HEK293 (cell line): ENCODE results near the gene ENDOG.

ENCODE experiments used
- CTCF ChIA-PET: fragments of 350-600 bp; formaldehyde crosslinking; extraction: SDS; loops from one replicate; lab custom pipeline; 2021; ENCODE audit warnings: antibody characterized with exemption; lab: Yijun Ruan, JAX
- POLR2A ChIA-PET: fragments of 300-600 bp; formaldehyde crosslinking; extraction: SDS; loops from one replicate; lab custom pipeline; 2020; ENCODE audit warnings: antibody characterized with exemption, inconsistent platforms; lab: Yijun Ruan, JAX
- H3K27ac ChIP-seq: fragments of 200-500 bp; sonication (Bioruptor generic); 2 replicates; pipeline ENCODE4 v1.5.1; 2014; ENCODE audit warnings: low read depth, low read length, control low read depth, inconsistent platforms; ENCODE audit errors: extremely low read depth
- H3K36me3 ChIP-seq, 2 experiments: fragments of 200-500 bp in 1 of 2; sonication (Bioruptor generic) in 1 of 2; 1 replicate in 1 of 2; 2 replicates in 1 of 2; pipeline ENCODE4 v1.5.1; 2014 to 2017; ENCODE audit warnings: inconsistent platforms in 2 of 2, low read length in 2 of 2; ENCODE audit not compliant: control insufficient read depth in 2 of 2, insufficient read depth in 1 of 2
- H3K4me1 ChIP-seq: fragments of 200-500 bp; sonication (Bioruptor generic); 2 replicates; pipeline ENCODE4 v1.5.1; 2014; ENCODE audit warnings: mild to moderate bottlenecking, low read length, inconsistent platforms; ENCODE audit not compliant: control insufficient read depth, insufficient read depth
- H3K4me3 ChIP-seq: 2 replicates; pipeline ENCODE4 v1.5.1; 2011; ENCODE audit warnings: low read depth, mild to moderate bottlenecking, control low read depth, low read length, moderate library complexity
- H3K9me3 ChIP-seq: fragments of 200-500 bp; sonication (Bioruptor generic); 2 replicates; pipeline ENCODE4 v1.5.1; 2014; ENCODE audit warnings: low read depth, low read length, inconsistent platforms; ENCODE audit not compliant: control insufficient read depth, insufficient read depth
- HOXA7 ChIP-seq: sonication (generic); formaldehyde crosslinking; IDR thresholded peaks from 2 replicates; pipeline ENCODE4 v1.8.1; 2022; ENCODE audit warnings: missing genetic modification reagents, borderline replicate concordance
- PRDM4 ChIP-seq: fragments of 450-650 bp; formaldehyde crosslinking; IDR thresholded peaks from 2 replicates; pipeline ENCODE4 v1.5.1; 2017; ENCODE audit warnings: missing biosample characterization, missing genetic modification characterization
- PRDM6 ChIP-seq: fragments of 450-650 bp; formaldehyde crosslinking; IDR thresholded peaks from 2 replicates; pipeline ENCODE4 v1.5.1; 2017; ENCODE audit warnings: missing biosample characterization, missing genetic modification characterization
- WT1 ChIP-seq: fragments of 450-650 bp; formaldehyde crosslinking; IDR thresholded peaks from 2 replicates; pipeline ENCODE4 v1.5.1; 2016; ENCODE audit warnings: missing biosample characterization, missing genetic modification characterization
- ZBTB17 ChIP-seq: fragments of 450-650 bp; formaldehyde crosslinking; IDR thresholded peaks from 2 replicates; pipeline ENCODE4 v1.5.1; 2016; ENCODE audit warnings: missing biosample characterization, missing genetic modification characterization
- ZBTB20 ChIP-seq: fragments of 450-650 bp; formaldehyde crosslinking; IDR thresholded peaks from 2 replicates; pipeline ENCODE4 v1.5.1; 2016; ENCODE audit warnings: missing biosample characterization, missing genetic modification characterization
- ZBTB26 ChIP-seq: fragments of 450-650 bp; formaldehyde crosslinking; optimal IDR thresholded peaks from 2 replicates; pipeline ENCODE3; 2016; ENCODE audit warnings: missing biosample characterization, mild to moderate bottlenecking, missing genetic modification characterization
- ZBTB8A ChIP-seq: fragments of 450-650 bp; formaldehyde crosslinking; IDR thresholded peaks from 2 replicates; pipeline ENCODE4 v1.5.1; 2016; ENCODE audit warnings: missing biosample characterization, missing genetic modification characterization
- ZFP3 ChIP-seq: fragments of 450-650 bp; formaldehyde crosslinking; IDR thresholded peaks from 2 replicates; pipeline ENCODE4 v1.5.1; 2016; ENCODE audit warnings: low read depth, missing biosample characterization, missing genetic modification characterization
- ZFP69B ChIP-seq: fragments of 450-650 bp; formaldehyde crosslinking; IDR thresholded peaks from 2 replicates; pipeline ENCODE4 v1.5.1; 2016; ENCODE audit warnings: missing biosample characterization, missing genetic modification characterization
- ZNF112 ChIP-seq: fragments of 450-650 bp; formaldehyde crosslinking; IDR thresholded peaks from 2 replicates; pipeline ENCODE4 v1.5.0; 2017; ENCODE audit warnings: missing biosample characterization, missing genetic modification characterization
- ZNF138 ChIP-seq: fragments of 450-650 bp; formaldehyde crosslinking; IDR thresholded peaks from 2 replicates; pipeline ENCODE4 v1.5.1; 2016; ENCODE audit warnings: missing biosample characterization, missing genetic modification characterization, borderline replicate concordance
- ZNF175 ChIP-seq: fragments of 450-650 bp; formaldehyde crosslinking; IDR thresholded peaks from 2 replicates; pipeline ENCODE4 v1.5.1; 2016; ENCODE audit warnings: missing biosample characterization, missing genetic modification characterization
- ZNF2 ChIP-seq: fragments of 450-650 bp; formaldehyde crosslinking; IDR thresholded peaks from 2 replicates; pipeline ENCODE4 v1.5.1; 2016; ENCODE audit warnings: missing biosample characterization, missing genetic modification characterization
- ZNF221 ChIP-seq: fragments of 450-650 bp; formaldehyde crosslinking; IDR thresholded peaks from 2 replicates; pipeline ENCODE4 v1.5.1; 2017; ENCODE audit warnings: missing biosample characterization, missing genetic modification characterization, borderline replicate concordance
- ZNF223 ChIP-seq: fragments of 450-650 bp; formaldehyde crosslinking; IDR thresholded peaks from 2 replicates; pipeline ENCODE4 v1.5.1; 2016; ENCODE audit warnings: missing biosample characterization, missing genetic modification characterization
- ZNF341 ChIP-seq: fragments of 450-650 bp; formaldehyde crosslinking; IDR thresholded peaks from 2 replicates; pipeline ENCODE4; 2016; ENCODE audit warnings: low read depth, missing biosample characterization, missing genetic modification characterization
- ZNF398 ChIP-seq: fragments of 450-650 bp; formaldehyde crosslinking; IDR thresholded peaks from 2 replicates; pipeline ENCODE4 v1.5.1; 2017; ENCODE audit warnings: missing biosample characterization, missing genetic modification characterization
- ZNF529 ChIP-seq: fragments of 450-650 bp; formaldehyde crosslinking; IDR thresholded peaks from 2 replicates; pipeline ENCODE4 v1.5.1; 2017; ENCODE audit warnings: missing genetic modification characterization, missing biosample characterization; ENCODE audit not compliant: insufficient replicate concordance
- ZNF549 ChIP-seq: fragments of 450-650 bp; IDR thresholded peaks from 2 replicates; pipeline ENCODE4 v1.5.1; 2018; ENCODE audit warnings: missing biosample characterization, missing genetic modification characterization, mild to moderate bottlenecking, inconsistent platforms, moderate library complexity
- ZNF626 ChIP-seq: fragments of 450-650 bp; sonication (Bioruptor Pico); formaldehyde crosslinking; IDR thresholded peaks from 2 replicates; pipeline ENCODE4 v1.5.1; 2018; ENCODE audit warnings: missing biosample characterization, missing genetic modification characterization, inconsistent platforms
- ZNF629 ChIP-seq: fragments of 450-650 bp; formaldehyde crosslinking; IDR thresholded peaks from 2 replicates; pipeline ENCODE4 v1.5.1; 2017; ENCODE audit warnings: missing biosample characterization, missing genetic modification characterization
- ZNF791 ChIP-seq: fragments of 450-650 bp; formaldehyde crosslinking; IDR thresholded peaks from 2 replicates; pipeline ENCODE4 v1.5.1; 2016; ENCODE audit warnings: missing biosample characterization, missing genetic modification characterization
- ZSCAN30 ChIP-seq: fragments of 450-650 bp; IDR thresholded peaks from 2 replicates; pipeline ENCODE4 v1.5.1; 2018; ENCODE audit warnings: missing biosample characterization, mild to moderate bottlenecking, missing genetic modification characterization, moderate library complexity
- TF ChIP-seq, protein P1 (sequence below): fragments of 450-650 bp; formaldehyde crosslinking; IDR thresholded peaks from 2 replicates; pipeline ENCODE4 v1.5.1; 2017; ENCODE audit warnings: missing biosample characterization, mild to moderate bottlenecking, missing genetic modification characterization, moderate library complexity

ENDOG gene

GRCh38 chr9:128771745-128772519 is 46.4 kb upstream of the ENDOG start, which contains the start of gene ZER1 (continued):
- peak; percentile 61 for TF ChIP-seq ZBTB26
- peak; percentile 83 for TF ChIP-seq ZNF629 (tag by site-specific recombination)
- TF ChIP-seq ZNF529 = no peak
- peak; percentile 24; the same call in 1 of the 2 replicates for TF ChIP-seq ZNF341 (tag by site-specific recombination)
- TF ChIP-seq PRDM4 (tag by site-specific recombination) = no peak; the same call in 1 of the 2 replicates
- TF ChIP-seq ZNF223 = no peak
- TF ChIP-seq ZBTB17 (tag by site-specific recombination) = peak; percentile 80
- TF ChIP-seq ZNF626 (tag by site-specific recombination) = no peak; the same call in 1 of the 2 replicates
- TF ChIP-seq ZBTB8A = peak; percentile 77
- TF ChIP-seq ZNF549 (tag by site-specific recombination) = no peak
- no peak for TF ChIP-seq ZNF138 (tag by site-specific recombination)
- peak; percentile 90 for TF ChIP-seq ZFP69B (tag by site-specific recombination)
- no peak for TF ChIP-seq ZNF175 (tag by site-specific recombination)
- TF ChIP-seq ZSCAN30 (tag by site-specific recombination) = peak; percentile 99
- peak; percentile 74; the same call in 1 of the 2 replicates for TF ChIP-seq ZBTB20
- TF ChIP-seq ZFP3 (tag by site-specific recombination) = no peak
- TF ChIP-seq ZNF791 (tag by site-specific recombination) = no peak
- peak; percentile 79 for TF ChIP-seq ZNF398 (tag by site-specific recombination)
- TF ChIP-seq ZNF2 (tag by site-specific recombination) = peak; percentile 83; the same call in 1 of the 2 replicates
- TF ChIP-seq ZNF221 (tag by site-specific recombination) = peak; percentile 88; the same call in 1 of the 2 replicates

- no peak overlapping the region for H3K4me3 ChIP-seq
- H3K4me1 ChIP-seq = no peaks in the 10 kb centered on the region
- no peak overlapping the region for H3K27ac ChIP-seq
- TF ChIP-seq HOXA7 (CRISPR knock-in tag) = no peak
- TF ChIP-seq, protein P1, sequence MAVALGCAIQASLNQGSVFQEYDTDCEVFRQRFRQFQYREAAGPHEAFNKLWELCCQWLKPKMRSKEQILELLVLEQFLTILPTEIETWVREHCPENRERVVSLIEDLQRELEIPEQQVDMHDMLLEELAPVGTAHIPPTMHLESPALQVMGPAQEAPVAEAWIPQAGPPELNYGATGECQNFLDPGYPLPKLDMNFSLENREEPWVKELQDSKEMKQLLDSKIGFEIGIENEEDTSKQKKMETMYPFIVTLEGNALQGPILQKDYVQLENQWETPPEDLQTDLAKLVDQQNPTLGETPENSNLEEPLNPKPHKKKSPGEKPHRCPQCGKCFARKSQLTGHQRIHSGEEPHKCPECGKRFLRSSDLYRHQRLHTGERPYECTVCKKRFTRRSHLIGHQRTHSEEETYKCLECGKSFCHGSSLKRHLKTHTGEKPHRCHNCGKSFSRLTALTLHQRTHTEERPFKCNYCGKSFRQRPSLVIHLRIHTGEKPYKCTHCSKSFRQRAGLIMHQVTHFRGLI (tag by site-specific recombination) = peak; percentile 79; the same call in 1 of the 2 replicates
- no peak for TF ChIP-seq WT1 (tag by site-specific recombination)
- no peak for TF ChIP-seq PRDM6
- TF ChIP-seq ZNF112 (tag by site-specific recombination) = no peak
- POLR2A ChIA-PET = interaction anchor here (0.6 to 1.2 kb wide), 4 partner anchors 14 to 829 kb away, joined by 3 to 6 read pairs (median 5); partner anchors contain the start of genes ENDOG and TBC1D13
- no peaks in the 10 kb centered on the region for H3K9me3 ChIP-seq
- CTCF ChIA-PET = interaction anchor here (1.1 to 1.5 kb wide), 3 partner anchors 12 to 45 kb away, joined by 3 to 6 read pairs (median 3); partner anchors contain the start of gene ENDOG
- H3K36me3 ChIP-seq = peaks cover 0 to 9% of the 10 kb centered on the region in 2 experiments; a peak in 1 of 3 replicates
Observed at GRCh38 chr9:128773049-128773448, 45.3 kb upstream of the ENDOG start.
